ENCODE data around the gene TMEM179B.

GRCh38 chr11:62830904-62831519, 43.8 kb downstream of the TMEM179B start:
- TF ChIP-seq CTCF (conservative IDR thresholded peaks at IDR 0.05; ENCODE audit: low read depth, low read length) (no peak), POLR2A (IDR thresholded peaks at IDR 0.05; ENCODE audit: low read depth, low read length) (no peak), RCOR1 (IDR thresholded peaks at IDR 0.05; ENCODE audit: insufficient replicate concordance, low read length) (no peak), RFX5 (IDR thresholded peaks at IDR 0.05; ENCODE audit: low read depth, low read length) (no peak), SMC3 (IDR thresholded peaks at IDR 0.05; ENCODE audit: low read depth, low read length) (no peak), CEBPB (IDR thresholded peaks at IDR 0.05; ENCODE audit: low read depth, low read length) (no peak), FOS (IDR thresholded peaks at IDR 0.05; ENCODE audit: low read depth, low read length) (no peak), BHLHE40 (IDR thresholded peaks at IDR 0.05; ENCODE audit: low read depth, low read length) (no peak), MXI1 (IDR thresholded peaks at IDR 0.05; ENCODE audit: borderline replicate concordance, low read depth, low read length) (no peak), NFE2L2 (IDR thresholded peaks at IDR 0.05; ENCODE audit: low read depth, low read length) (no peak)

Data from IMR-90 (cell line).